ENCODE measurements around the gene FHIT.

DNA sequence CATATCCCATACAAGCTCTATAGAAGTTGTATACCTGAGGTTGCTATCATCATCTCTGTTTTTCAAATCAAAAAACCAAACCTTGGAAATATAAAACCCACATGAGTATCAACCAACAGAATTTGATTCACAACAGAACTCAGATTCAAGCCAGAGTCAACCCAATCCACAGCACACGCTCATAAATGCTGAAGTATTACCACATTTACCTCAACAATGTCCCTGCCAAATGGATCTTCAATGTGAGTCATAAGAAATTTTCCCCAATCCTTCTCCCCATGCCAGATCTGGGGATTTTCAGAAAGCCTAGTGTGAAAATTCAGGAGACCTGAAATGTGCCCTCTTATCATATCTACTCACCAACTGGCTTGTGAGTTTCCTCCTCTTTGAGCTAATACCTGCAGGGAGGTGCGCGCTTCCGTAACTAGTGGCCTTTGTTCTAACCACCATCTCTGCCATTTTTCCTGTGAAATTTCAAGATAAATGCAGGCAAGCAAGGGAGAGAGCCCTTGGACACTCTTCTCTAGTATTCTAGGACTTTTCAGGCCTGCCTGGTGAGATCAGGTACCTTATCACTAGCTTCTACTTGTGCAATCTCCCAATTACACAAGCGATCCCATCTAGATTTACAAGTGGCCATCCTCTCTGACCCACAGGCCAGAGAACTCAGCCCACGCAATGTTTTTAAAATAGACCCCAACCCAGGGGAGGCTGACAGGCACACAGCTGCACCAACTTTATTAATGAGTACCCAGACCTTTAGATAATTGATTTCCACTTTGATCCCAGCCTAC, 1124.5 kb downstream of the FHIT start:
- TF ChIP-seq, protein P1, sequence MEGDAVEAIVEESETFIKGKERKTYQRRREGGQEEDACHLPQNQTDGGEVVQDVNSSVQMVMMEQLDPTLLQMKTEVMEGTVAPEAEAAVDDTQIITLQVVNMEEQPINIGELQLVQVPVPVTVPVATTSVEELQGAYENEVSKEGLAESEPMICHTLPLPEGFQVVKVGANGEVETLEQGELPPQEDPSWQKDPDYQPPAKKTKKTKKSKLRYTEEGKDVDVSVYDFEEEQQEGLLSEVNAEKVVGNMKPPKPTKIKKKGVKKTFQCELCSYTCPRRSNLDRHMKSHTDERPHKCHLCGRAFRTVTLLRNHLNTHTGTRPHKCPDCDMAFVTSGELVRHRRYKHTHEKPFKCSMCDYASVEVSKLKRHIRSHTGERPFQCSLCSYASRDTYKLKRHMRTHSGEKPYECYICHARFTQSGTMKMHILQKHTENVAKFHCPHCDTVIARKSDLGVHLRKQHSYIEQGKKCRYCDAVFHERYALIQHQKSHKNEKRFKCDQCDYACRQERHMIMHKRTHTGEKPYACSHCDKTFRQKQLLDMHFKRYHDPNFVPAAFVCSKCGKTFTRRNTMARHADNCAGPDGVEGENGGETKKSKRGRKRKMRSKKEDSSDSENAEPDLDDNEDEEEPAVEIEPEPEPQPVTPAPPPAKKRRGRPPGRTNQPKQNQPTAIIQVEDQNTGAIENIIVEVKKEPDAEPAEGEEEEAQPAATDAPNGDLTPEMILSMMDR (IDR thresholded peaks at IDR 0.05 in 4 of 5, conservative IDR thresholded peaks at IDR 0.05 in 1 of 5), result no peak
- TF ChIP-seq POLR2A (IDR thresholded peaks at IDR 0.05), result no peak
